ENCODE data around the gene THEMIS.

THEMIS gene

DNA sequence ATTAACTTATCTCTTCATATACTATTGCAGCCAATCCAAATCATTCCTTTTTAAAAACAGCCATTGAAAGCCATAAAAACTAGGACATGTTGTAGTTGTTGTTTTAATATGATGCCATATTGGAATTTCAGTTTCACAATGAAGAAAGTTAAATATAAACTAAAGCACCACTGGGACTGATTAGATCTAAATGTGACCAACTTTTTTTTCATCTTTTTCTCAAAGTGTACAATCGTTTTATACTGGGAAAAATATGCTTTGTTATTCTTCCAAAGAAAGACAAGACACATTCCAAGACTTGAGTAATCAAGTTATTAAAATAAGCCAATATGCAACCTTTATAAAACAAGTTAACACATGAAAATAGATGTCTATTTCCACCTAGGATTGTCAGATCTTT is 68.5 kb downstream of the THEMIS start:
- TF ChIP-seq, protein P1, sequence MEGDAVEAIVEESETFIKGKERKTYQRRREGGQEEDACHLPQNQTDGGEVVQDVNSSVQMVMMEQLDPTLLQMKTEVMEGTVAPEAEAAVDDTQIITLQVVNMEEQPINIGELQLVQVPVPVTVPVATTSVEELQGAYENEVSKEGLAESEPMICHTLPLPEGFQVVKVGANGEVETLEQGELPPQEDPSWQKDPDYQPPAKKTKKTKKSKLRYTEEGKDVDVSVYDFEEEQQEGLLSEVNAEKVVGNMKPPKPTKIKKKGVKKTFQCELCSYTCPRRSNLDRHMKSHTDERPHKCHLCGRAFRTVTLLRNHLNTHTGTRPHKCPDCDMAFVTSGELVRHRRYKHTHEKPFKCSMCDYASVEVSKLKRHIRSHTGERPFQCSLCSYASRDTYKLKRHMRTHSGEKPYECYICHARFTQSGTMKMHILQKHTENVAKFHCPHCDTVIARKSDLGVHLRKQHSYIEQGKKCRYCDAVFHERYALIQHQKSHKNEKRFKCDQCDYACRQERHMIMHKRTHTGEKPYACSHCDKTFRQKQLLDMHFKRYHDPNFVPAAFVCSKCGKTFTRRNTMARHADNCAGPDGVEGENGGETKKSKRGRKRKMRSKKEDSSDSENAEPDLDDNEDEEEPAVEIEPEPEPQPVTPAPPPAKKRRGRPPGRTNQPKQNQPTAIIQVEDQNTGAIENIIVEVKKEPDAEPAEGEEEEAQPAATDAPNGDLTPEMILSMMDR (IDR thresholded peaks at IDR 0.05), result no peak
- Histone ChIP-seq H3K27ac (no peak overlapping the region), H3K4me3 (no peak overlapping the region)
- DNase-seq (ENCODE audit: low spot score), result no peak

DNA sequence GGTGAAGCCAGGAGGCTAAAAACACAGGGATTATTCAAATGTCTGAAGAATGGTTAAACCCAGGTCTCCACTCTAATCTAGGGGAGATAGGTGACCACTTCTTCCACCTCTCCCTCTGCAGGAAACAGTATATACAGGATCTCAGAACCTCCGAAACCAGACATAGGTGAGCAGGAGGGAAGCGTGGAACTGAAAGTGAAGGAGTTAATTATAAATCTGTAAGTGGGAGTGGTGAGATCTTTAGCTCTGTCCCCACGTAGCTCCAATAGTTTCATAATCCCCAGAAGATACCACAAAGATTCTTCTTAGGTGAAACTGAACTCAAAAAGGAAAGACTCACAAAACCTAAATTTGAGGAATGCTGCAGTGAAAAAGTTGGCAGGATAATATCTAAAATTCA is 76.8 kb downstream of the THEMIS start:
- TF ChIP-seq, protein P1 (IDR thresholded peaks at IDR 0.05), result no peak

DNA sequence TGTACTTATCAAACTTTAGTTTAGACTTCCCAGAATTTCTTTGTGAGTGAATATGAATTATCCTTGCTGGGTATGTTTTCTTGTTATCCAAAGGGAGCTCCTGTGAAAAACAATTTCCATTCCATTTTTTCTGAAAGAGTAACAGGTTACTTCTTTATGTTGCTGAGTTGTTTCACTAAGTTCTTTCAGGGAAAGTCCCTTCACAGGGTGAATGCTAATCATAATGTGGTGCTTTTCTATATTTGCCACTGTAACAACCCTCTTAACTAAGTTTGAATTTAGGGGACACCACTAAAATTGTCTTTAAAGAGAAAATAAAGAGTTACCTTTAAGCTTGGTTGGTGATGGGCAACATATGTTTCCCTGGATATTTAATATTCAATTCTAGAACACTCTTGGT is 79.4 kb downstream of the THEMIS start:
- TF ChIP-seq, protein P1 (IDR thresholded peaks at IDR 0.05), result no peak
- H3K27ac ChIP-seq, result no peak overlapping the region
- DNase-seq (ENCODE audit: low spot score), result no peak
- H3K4me3 ChIP-seq, result no peak overlapping the region

More for the DNA sequence above, 76.8 kb downstream of the THEMIS start:
- Histone ChIP-seq H3K4me3 (no peak overlapping the region), H3K27ac (no peak overlapping the region)
- DNase-seq (ENCODE audit: low spot score), result no peak

DNA sequence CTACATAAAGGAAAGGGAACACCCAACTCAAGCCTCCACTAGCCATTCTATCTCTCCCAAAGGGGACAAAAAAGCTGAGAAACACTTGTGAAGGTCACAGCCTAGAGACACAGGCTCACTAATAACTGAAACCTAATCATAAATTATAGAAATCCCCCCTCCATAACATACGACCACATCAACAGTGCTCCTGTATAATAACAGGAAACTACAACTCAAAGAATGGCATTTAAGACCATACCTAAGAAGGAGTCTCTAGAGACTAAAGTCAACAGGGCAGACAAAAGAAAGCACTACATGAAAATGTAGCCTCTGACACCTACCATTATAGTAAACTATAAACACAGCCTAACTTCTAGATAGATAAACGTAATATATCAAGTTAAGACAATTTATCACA is 82.7 kb downstream of the THEMIS start:
- no peak for DNase-seq (ENCODE audit: low spot score)

DNA sequence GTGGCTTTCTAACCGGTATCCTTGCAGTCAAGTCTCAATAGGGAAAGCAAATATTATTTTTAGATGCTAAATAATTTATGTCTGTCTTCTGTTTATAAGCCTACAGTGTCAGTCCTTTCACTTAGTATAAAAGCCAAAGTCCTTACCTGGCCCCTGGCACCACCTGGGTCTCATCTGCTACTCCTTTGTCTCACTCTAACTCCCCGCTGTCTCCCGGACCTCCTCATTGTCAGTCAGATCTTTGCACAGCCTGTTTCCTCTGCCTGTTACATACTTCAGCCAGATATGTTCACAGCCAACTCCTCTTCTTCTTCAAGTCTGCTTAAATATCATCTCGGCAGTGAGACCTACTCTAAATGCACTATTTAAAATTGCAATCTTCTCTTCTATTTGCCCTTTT is 84.2 kb downstream of the THEMIS start:
- no peak for DNase-seq (ENCODE audit: low spot score)
- TF ChIP-seq, protein P1 (IDR thresholded peaks at IDR 0.05), result no peak
- H3K4me3 ChIP-seq, result no peak overlapping the region
- no peak overlapping the region for H3K27ac ChIP-seq

More for the DNA sequence above, 82.7 kb downstream of the THEMIS start:
- TF ChIP-seq, protein P1 (IDR thresholded peaks at IDR 0.05), result no peak
- Histone ChIP-seq H3K27ac (no peak overlapping the region), H3K4me3 (no peak overlapping the region)

DNA sequence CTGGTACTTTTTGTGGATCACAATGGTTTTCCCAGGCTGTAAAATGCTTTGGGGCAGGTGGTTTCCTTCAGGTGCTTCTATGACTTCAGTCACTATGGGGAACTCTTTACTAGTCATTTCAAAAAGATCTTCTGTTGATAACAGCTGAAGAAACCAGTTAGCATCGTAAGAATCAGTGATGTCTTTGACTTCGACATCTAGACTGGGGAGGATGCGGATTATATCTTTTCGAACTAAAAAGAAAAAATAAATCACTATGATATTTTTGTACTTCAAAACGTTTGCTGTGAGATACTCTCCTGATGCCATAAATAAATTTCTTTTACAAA is 87.2 kb downstream of the THEMIS start:
- DNase-seq (ENCODE audit: low spot score), result no peak
- TF ChIP-seq, protein P1 (IDR thresholded peaks at IDR 0.05), result no peak
- no peak overlapping the region for H3K27ac ChIP-seq

DNA sequence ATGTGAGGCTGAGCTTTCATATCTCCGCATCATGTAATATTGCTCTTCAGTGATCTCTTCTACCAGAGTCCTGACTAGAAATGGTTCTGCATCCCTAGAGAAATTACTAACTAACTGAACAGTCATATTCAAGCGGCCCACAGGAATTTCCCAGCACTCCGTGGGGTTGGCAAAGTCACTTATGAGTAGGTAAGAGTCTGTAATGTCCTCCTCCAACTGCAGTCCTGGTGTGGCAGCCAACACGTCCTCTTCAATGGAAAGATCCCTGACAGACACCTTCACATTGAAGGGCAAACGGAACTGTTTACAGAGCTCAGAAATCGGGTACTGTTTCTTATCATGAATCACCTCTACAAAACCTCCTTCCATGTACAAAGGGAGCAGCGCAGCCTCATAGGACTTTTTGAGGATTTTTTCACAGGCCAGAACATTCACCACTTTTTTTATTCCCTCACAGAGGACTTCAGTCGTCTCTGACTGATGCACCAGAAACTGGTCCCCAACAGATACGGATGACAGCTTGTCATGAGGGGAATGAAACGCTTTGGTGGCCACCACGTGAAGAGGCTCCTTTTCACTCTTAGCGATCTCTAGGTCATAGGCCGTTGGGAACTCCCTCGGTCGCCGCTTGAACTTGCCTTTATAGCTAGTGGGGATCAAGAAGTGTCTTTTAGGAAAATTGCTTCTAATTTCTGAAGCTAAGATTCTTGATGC is 87.7 kb downstream of the THEMIS start:
- no peak overlapping the region for H3K27ac ChIP-seq
- no peak overlapping the region for H3K4me3 ChIP-seq
- TF ChIP-seq, protein P1 (IDR thresholded peaks at IDR 0.05), result no peak
- DNase-seq (ENCODE audit: low spot score), result no peak

More for the DNA sequence above, 87.2 kb downstream of the THEMIS start:
- H3K4me3 ChIP-seq, result no peak overlapping the region

Measured in coronary artery (tissue), 2 donors.